ENCODE measurements around the gene BEGAIN.
"Not testable (repeated sequence)": the region's sequence is repeated elsewhere in the genome, so short reads cannot be mapped to it uniquely, and the experiment has no call there.

BEGAIN gene

GRCh38 chr14:100523131-100523842 lies 63.9 kb downstream of the BEGAIN start:
- DNase-seq (ENCODE audit: low spot score) = peak; percentile 24

GRCh38 chr14:100522616-100523099 lies 64.6 kb downstream of the BEGAIN start:
- DNase-seq (ENCODE audit: low spot score) = peak; percentile 18

GRCh38 chr14:100506053-100506452 lies 81.2 kb downstream of the BEGAIN start:
- DNase-seq (ENCODE audit: low spot score) = not testable (repeated sequence)

- DNase-seq (ENCODE audit: low spot score) = no peak
These were observed 82.7 kb downstream of the BEGAIN start for GRCh38 chr14:100504372-100505078.

DNA sequence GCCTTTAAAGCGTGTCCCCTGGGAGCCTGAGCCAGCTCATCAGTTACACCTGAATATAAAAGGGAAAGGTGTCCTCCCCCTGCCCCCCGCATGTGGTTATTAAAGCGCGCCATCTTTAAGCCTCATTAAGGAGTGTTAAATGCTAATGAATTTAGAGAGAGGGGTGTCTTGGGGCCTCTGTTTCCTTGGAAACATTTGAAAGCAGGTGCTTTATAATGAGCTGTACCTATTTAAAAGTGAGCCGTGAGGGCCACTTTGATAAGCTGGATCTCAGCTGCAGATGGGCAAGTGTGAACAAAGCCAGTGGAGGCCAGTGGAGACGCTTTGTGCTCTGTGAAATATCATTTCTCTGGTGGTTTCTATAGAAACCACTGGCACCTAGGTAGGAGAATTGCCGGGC lies 84.0 kb downstream of the BEGAIN start:
- DNase-seq (ENCODE audit: low spot score) = no peak

- no peak for DNase-seq (ENCODE audit: low spot score)
These were observed 84.5 kb downstream of the BEGAIN start for GRCh38 chr14:100502622-100503220.

GRCh38 chr14:100500128-100500527 lies 87.1 kb downstream of the BEGAIN start:
- no peak for DNase-seq (ENCODE audit: low spot score)

DNA sequence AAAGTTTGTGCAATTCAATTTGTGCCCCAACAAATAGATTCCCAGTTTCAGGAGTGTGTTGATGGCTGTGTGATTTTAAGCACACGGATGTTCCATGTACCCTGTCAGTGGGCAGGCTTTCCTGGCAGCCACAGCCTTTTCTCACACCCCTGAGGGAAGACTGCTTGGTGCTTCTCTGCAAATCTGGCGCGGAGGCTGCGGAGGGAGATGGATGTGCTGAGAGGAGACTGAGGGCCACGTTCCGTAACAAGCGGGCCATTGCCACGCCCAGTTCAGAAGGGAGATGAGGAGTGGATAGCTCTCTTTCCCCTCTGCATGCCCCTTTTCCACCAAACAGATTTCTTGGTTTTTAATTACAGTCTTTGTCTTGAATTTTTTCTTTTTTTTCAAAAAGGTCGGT lies 89.1 kb downstream of the BEGAIN start:
- DNase-seq (ENCODE audit: low spot score) = no peak

GRCh38 chr14:100495917-100496316 lies 91.3 kb downstream of the BEGAIN start:
- no peak for DNase-seq (ENCODE audit: low spot score)

GRCh38 chr14:100494645-100495044 lies 92.6 kb downstream of the BEGAIN start:
- no peak for DNase-seq (ENCODE audit: low spot score)

- no peak for DNase-seq (ENCODE audit: low spot score)
These were observed 97.0 kb downstream of the BEGAIN start for GRCh38 chr14:100490252-100490651.

DNA sequence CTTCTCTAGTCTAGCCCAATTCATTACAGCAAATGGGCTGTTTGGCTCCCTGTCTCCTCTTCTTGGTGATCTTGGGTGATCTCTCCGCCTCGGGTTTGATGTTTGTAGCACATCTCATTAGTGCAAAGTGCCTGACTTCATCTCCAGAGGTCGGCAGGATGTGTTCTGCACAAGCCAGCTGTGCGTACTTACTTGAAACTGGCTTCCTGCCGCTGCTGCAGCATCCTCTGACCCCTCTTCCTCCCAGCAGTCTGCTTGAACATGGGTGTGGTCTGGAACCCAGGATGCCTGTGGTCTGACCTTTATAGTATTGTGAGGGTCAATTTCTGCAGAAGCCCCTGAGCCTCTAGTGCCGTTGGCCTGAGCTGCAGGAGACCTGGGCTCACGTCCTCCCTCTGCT lies 99.2 kb downstream of the BEGAIN start:
- DNase-seq (ENCODE audit: low spot score) = no peak

DNA sequence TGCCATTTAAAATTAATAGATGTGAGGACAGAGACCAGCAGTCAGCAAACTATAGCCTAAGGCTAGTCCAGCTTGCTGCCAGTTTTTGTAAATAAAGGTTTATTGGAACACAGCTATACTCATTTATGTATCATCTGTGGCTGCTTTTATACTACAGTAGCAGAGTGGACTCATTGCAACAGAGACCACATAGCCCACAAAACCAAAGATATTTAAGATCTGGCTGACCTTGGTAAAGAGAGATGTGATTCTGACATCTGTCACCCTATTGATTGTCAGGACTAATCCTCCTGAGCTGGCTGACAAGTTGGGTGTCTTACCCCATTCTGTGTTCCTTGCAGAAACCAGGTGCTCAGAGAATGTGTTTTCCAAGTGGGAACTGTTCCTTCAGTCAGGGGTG lies 99.9 kb downstream of the BEGAIN start:
- DNase-seq (ENCODE audit: low spot score) = no peak
